Transverse colon (tissue), 4 donors: ENCODE results near the gene FYCO1.

ENCODE experiments used
- EP300 ChIP-seq: sonication (generic); formaldehyde crosslinking; IDR thresholded peaks from one replicate; pipeline ENCODE4 v1.6.1; 2017; ENCODE audit warnings: antibody characterized with exemption, low read depth
- POLR2A ChIP-seq: fragments of 450-650 bp; IDR thresholded peaks from one replicate; pipeline ENCODE4 v1.6.1; 2016; ENCODE audit warnings: antibody characterized with exemption, mild to moderate bottlenecking, moderate library complexity
- POLR2AphosphoS5 ChIP-seq, 3 donors: sonication (generic); formaldehyde crosslinking; IDR thresholded peaks; one replicate each; pipeline ENCODE4 v1.6.1; 2016; ENCODE audit warnings: antibody characterized with exemption in 3 of 3
- TF ChIP-seq, protein P1 (sequence below), 5 experiments: fragments of 200-600 bp in 3 of 5; fragments of 450-650 bp in 2 of 5; sonication (generic) in 3 of 5; IDR thresholded peaks; 1 replicate in 2 of 5; 2 replicates in 3 of 5; pipeline ENCODE4 v1.5.1; 2016 to 2017; ENCODE audit warnings: antibody characterized with exemption in 5 of 5, inconsistent platforms in 3 of 5, mild to moderate bottlenecking in 2 of 5, moderate library complexity in 1 of 5

DNA sequence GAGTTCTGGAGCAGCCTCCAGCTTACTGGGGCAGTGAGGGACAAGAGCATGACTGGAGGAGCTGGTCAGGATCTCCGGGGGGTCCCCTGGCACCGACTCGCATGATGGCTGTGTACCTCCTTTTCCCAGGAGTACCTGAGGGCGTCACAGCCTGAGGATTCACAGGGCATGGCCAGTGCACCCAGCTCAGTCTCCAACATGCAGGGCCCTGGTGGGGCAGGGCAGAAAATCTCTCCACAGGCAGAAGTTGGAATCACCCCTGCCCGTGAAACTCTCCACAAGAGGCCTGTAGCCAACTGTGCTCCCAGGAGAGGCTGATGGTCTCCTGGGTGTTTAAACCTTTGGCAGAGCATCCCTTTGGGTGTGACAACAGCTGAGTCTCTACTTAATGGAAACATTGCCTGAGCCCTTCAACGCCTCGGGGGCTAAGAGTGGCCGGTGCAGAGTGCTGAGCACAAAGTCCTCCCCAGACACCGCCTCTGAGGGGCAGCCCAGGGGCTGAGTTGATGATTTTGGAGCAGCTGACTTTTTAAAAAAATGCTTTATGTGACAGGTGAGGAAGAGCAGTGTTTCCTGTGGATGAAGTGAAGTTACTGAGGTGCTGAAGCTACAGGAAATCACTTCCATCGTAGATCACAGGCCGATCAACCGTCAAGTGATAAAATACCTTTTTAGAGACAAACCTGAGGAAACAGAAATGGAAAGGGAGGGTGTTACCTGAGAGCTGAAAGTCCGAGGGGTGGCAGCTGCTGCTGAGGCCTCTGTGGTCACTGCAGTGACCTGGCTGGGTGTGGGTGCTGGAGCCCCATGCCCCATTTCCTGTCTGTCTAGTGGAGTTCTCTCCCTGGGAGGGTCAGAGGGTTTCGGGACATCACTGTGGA is 74.2 kb downstream of the FYCO1 start:
- TF ChIP-seq, protein P1, sequence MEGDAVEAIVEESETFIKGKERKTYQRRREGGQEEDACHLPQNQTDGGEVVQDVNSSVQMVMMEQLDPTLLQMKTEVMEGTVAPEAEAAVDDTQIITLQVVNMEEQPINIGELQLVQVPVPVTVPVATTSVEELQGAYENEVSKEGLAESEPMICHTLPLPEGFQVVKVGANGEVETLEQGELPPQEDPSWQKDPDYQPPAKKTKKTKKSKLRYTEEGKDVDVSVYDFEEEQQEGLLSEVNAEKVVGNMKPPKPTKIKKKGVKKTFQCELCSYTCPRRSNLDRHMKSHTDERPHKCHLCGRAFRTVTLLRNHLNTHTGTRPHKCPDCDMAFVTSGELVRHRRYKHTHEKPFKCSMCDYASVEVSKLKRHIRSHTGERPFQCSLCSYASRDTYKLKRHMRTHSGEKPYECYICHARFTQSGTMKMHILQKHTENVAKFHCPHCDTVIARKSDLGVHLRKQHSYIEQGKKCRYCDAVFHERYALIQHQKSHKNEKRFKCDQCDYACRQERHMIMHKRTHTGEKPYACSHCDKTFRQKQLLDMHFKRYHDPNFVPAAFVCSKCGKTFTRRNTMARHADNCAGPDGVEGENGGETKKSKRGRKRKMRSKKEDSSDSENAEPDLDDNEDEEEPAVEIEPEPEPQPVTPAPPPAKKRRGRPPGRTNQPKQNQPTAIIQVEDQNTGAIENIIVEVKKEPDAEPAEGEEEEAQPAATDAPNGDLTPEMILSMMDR (IDR thresholded peaks at IDR 0.05) = no peak
- no peak for TF ChIP-seq EP300
- no peak for TF ChIP-seq POLR2A
- no peak for TF ChIP-seq POLR2AphosphoS5 (IDR thresholded peaks at IDR 0.05)
